ENCODE data around the gene SERINC5.
A peak's percentile ranks its signal among the peaks of the same experiment; 100 is the strongest.

The SERINC5 gene

GRCh38 chr5:80254767-80255430, 949 bp downstream of the SERINC5 start:
- DNase-seq (ENCODE audit: low read depth) = no peak

GRCh38 chr5:80251636-80252035, 4.2 kb downstream of the SERINC5 start:
- DNase-seq (ENCODE audit: low read depth) = no peak

DNA sequence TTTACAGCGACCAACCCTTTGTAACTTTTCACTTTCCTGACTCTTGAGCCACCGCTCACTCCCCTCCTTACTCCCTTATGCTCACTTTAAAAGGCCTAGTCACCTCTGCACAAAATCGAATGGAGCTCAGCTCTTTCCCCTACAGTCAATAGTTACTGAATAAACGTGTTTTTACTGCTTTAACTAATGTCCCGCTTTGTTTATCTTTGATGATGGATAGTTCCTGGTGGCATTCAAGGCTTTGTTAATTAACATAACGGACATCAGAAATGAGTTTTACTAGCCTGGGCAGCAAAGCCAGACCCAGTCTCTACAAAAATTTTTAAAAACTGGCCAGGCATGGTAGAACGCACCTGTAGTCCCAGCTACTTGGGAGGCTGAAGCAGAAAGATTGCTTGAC, 5.0 kb downstream of the SERINC5 start:
- DNase-seq (ENCODE audit: low read depth) = no peak

DNA sequence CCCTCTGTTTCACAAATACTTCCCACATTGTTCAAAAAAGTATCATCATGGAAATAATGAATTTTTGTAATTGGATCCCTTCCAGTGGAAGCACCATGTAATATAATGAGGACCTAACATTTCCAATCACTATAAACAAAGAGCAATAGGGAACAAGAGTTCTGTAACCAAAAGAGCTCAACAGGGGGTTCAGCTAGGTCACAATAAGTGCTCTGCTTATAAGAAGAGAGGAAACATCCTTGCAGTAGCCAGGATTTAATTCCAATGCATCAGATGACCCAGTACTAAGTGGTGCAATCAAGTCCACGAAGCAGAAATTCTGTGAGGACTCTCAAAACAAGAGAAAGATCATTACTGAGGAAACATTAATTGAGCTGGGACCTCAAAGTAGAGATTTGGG, 5.9 kb downstream of the SERINC5 start:
- DNase-seq (ENCODE audit: low read depth) = no peak

GRCh38 chr5:80248378-80248777, 7.5 kb downstream of the SERINC5 start:
- DNase-seq (ENCODE audit: low read depth) = no peak

GRCh38 chr5:80246995-80247729, 8.7 kb downstream of the SERINC5 start:
- DNase-seq (ENCODE audit: low read depth) = peak; percentile 51

DNA sequence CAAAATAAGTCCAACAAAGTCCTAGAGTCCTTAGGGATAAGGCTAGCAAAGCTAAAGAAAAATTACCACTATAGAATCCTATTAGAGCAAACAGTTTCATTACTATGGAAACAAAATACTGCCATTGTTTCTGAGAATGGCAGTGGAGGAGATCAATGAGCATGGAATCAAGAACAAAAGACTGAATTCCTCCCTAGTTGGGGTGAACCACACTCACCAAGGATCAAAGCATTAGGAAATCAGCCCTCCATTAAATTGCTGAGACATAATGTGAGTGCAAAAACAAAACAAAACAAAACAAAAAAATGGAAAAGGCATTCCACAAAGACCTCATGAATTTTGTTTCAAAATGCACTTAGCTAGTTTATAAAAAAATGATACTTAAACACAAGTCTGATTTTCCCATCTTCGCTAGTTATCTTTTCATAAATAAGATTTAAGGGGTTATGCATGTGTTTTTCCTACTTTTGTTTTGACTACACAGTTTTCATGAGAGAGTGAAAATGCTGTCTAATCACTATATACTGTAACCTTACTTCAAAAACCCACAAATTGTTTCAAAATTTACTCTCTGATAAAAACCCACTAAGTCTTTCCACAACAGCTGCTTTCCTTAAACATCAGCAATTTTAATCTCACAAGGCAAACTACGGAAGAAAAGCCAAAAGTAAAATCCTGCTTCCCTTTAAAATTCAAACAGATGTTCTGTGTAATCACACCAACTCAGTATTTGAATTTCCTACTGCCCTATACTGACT, 9.7 kb downstream of the SERINC5 start:
- no peak for DNase-seq (ENCODE audit: low read depth)

DNA sequence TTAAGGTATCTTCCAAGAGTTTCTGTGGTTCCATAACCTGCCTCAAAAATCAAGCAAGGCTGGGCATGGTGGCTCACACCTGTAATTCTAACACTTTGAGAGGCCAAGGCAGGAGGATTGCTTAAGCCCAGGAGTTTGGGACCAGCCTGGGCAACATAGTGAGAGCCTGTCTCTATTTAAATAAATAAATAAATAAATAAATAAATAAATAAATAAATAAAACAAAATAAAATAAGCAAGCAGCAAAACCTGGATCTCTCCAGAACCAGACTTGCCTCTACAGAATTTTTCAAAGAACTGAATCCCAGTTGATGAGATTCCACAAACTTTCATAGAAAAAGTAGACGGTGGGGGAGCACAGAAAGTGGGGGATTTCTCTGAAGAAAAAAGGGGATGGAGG, 12.3 kb downstream of the SERINC5 start:
- no peak for DNase-seq (ENCODE audit: low read depth)

- no peak for DNase-seq (ENCODE audit: low read depth)
Observed at GRCh38 chr5:80242849-80243248, 13.0 kb downstream of the SERINC5 start.

DNA sequence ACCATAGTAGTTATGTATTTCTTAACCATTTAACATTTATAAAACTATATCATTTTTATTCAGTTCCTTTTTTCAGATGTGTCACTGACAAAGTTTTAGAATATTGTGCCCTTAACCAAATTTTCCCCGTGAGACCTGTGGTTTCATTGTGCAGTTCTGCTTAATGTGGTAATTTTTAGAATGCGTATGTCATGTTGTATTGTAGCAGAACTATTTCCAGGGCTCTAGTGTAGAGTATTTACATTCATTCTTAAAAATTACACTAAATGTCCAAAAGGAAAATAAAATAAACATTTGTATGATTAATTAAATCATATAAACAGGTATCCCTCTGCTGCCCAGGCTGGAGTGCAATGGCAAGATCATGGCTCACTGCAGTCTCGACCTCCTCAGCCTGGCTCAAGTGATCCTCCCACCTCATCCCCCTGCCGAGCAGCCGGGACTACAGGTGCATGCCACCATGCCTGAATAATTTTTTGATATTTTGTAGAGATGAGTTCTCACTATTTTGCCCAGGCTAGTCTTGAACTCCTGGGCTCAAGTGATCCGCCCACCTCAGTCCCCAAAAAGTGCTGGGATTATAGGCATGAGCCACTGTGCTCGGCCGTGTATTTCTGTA, 15.4 kb downstream of the SERINC5 start:
- no peak for DNase-seq (ENCODE audit: low read depth)

DNA sequence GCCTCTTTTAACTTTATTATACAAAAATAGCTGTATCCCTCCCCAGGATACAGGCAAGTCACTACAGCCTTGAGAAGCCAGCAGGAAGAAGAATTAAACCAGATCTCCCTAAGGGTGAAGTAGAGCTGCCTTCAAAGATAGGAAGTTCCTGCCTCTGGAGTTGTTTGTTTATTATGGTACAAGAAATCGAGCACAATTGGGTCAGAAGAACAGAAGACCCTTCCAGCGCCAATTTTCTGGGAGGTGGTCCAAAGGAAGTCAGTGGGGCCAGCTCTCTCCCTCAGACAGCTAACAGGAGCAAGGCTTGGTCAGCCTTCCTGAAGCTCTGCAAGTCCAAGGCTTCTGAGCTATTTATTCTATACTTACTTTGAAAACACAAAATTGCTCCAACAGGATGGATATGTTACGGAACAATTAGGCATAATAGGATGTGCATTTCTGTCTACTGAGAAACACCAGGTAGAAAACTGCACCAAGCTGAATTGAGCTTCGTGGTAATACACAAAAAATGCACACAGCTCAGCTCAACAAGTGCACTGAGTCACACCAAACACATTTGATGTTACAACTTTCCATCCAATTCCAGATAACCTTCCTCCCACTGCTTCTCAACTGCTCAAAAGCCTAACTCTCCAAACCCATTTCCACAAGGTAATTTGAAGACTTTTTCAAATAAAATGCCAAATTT, 16.0 kb downstream of the SERINC5 start:
- no peak for DNase-seq (ENCODE audit: low read depth)

DNA sequence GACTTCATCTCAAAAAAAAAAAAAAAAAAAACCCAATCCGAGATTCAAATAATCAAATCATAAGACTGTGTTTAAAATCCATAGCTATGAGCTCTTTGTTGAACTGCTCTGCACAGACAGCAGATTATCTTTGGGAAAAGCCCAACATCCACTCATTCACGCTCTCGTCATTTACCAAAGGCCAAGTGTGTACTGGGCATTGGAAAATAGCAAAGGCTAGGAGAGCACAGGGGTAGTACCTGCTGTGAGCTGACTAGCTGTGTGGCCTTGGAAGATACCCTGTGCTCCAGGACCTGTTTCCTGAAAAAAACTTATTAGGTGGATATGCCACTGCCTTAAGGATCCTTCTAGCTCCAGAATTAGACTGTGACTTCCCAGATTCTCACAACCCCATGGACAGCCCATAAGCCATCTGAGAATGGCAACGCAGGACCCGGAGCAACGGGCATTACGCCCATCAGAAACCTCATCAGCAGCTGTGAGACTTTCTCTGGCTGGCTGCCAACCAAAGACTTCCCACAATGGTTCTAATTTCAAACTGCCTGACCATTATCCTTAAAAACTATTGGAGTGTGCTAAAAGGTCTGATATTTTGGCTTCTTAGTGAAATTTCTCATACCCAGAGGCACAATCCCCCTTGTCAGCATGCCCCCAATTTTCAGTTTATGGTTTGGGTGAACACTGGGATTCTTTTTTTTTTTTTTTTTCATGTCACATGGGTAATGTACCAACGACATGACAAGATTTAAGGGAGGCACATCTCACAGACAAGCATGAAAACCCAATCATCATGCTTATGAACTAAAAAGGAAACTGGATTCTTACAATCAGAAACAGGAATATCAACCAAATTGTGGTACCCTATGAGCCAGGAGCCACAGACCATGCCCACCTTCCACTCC, 16.8 kb downstream of the SERINC5 start:
- no peak for DNase-seq (ENCODE audit: low read depth)

DNA sequence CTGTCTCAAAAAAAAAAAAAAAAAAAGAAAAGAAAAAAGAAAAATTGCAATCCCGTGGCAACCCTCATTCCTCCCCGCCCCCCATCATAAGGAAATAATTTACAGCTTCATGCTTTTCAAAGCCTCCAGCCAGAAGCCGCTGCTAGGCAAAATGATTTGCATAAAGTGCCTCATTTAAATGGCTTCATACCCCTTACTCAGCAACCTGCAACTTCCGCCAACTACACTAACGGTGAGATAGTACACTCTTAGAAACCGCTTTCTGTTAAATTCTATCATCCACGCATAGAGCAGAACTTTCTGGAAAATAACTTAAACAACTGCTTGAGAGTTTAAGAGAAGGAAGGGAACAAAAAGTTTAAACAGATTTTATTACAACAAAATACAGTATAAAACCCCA, 17.8 kb downstream of the SERINC5 start:
- DNase-seq (ENCODE audit: low read depth) = peak; percentile 19

GRCh38 chr5:80237243-80237642, 18.6 kb downstream of the SERINC5 start:
- no peak for DNase-seq (ENCODE audit: low read depth)

- DNase-seq (ENCODE audit: low read depth) = no peak
Observed at GRCh38 chr5:80234116-80234948, 21.5 kb downstream of the SERINC5 start.

DNA sequence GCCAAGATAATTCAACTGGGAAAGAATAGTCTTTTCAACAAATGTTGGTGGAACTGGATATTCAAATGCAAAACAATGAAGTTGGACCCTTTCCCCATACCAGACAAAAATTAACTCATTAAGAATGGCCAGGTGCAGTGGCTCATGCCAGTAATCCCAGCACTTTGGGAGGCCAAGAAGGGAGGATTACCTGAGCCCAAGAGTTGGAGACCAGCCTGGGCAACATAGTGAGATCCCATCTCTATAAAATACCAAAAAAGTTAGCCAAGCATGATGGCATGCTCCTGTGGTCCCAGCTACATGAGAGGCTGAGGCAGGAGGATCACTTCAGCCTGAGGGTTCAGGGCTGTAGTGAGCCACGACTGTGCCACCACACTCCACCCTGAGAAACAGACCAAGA, 24.2 kb downstream of the SERINC5 start:
- no peak for DNase-seq (ENCODE audit: low read depth)

DNA sequence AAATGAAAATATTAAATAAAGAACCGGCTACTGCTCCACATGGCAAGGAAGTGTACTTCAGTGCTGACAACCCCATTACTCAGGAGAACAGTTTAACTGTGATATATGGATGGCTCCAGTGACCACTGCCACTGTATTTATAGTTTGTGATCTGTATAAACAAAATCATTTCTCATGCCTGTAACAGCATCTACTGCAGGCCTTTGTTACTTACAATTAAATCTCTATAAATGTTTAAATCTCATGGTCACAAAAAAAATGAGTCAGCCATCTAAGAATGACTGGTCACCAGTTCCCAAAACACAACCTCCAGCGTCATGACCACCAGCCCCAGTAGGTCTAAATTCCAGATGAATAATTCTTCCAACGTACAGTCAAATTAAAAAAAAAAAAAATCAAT, 24.6 kb downstream of the SERINC5 start:
- DNase-seq (ENCODE audit: low read depth) = no peak

GRCh38 chr5:80230269-80230992, 25.4 kb downstream of the SERINC5 start:
- DNase-seq (ENCODE audit: low read depth) = no peak

- no peak for DNase-seq (ENCODE audit: low read depth)
Observed at GRCh38 chr5:80229902-80230255, 26.0 kb downstream of the SERINC5 start.
